ENCODE measurements around the gene ADGRV1. TPM values are rescaled to one million over a fixed set of nuclear protein-coding genes. Genes with fewer than 3 reads are reported as not detected.

Gene ADGRV1
- total RNA-seq, 4 donors from 2014 or later: 1.9 to 11.3 TPM; not detected in 2

- no peak overlapping the region for H3K27ac ChIP-seq
- H3K4me1 ChIP-seq: no peaks in the 10 kb centered on the region
- no peaks in the 10 kb centered on the region for H3K9me3 ChIP-seq
- H3K36me3 ChIP-seq: no peaks in the 10 kb centered on the region
- no peak for TF ChIP-seq POLR2A (IDR thresholded peaks at IDR 0.05)
- intact Hi-C loops (cut with DNase I; ENCODE audit: low total_unique reads): no loop called here
- no peak for DNase-seq
- H3K27me3 ChIP-seq: no peaks in the 10 kb centered on the region
- no peak overlapping the region for H3K4me3 ChIP-seq
Observed at GRCh38 chr5:90909940-90910339, 351.3 kb downstream of the ADGRV1 start.

GRCh38 chr5:90911169-90911568 lies 352.6 kb downstream of the ADGRV1 start:
- H3K36me3 ChIP-seq: no peaks in the 10 kb centered on the region
- no peak for TF ChIP-seq CTCF (IDR thresholded peaks at IDR 0.05)
- TF ChIP-seq POLR2A (IDR thresholded peaks at IDR 0.05): no peak
- H3K27ac ChIP-seq: peak overlapping the region in 1 of 2 donors; percentile 20
- intact Hi-C loops (cut with DNase I; ENCODE audit: low total_unique reads): no loop called here
- no peaks in the 10 kb centered on the region for H3K9me3 ChIP-seq
- H3K4me1 ChIP-seq: no peaks in the 10 kb centered on the region
- H3K4me3 ChIP-seq: no peak overlapping the region
- no peaks in the 10 kb centered on the region for H3K27me3 ChIP-seq
- no peak for DNase-seq

- Histone ChIP-seq H3K36me3 (no peaks in the 10 kb centered on the region), H3K27me3 (no peaks in the 10 kb centered on the region), H3K27ac (no peak overlapping the region), H3K9me3 (no peaks in the 10 kb centered on the region), H3K4me3 (no peak overlapping the region), H3K4me1 (no peaks in the 10 kb centered on the region)
- TF ChIP-seq CTCF (IDR thresholded peaks at IDR 0.05) (no peak), POLR2A (IDR thresholded peaks at IDR 0.05) (no peak)
- DNase-seq: no peak
- intact Hi-C loops (cut with DNase I; ENCODE audit: low total_unique reads): no loop called here
Observed at GRCh38 chr5:90912476-90912875, 353.9 kb downstream of the ADGRV1 start.

- H3K27ac ChIP-seq: no peak overlapping the region
- H3K27me3 ChIP-seq: no peaks in the 10 kb centered on the region
- no peaks in the 10 kb centered on the region for H3K4me1 ChIP-seq
- TF ChIP-seq POLR2A (IDR thresholded peaks at IDR 0.05) (no peak), CTCF (IDR thresholded peaks at IDR 0.05) (no peak)
- no peak for DNase-seq
- intact Hi-C loops (cut with DNase I; ENCODE audit: low total_unique reads): no loop called here
- H3K9me3 ChIP-seq: no peaks in the 10 kb centered on the region
- H3K4me3 ChIP-seq: no peak overlapping the region
- no peaks in the 10 kb centered on the region for H3K36me3 ChIP-seq
Observed at GRCh38 chr5:90915393-90915792, 356.8 kb downstream of the ADGRV1 start.

- Histone ChIP-seq H3K4me3 (no peak overlapping the region), H3K9me3 (no peaks in the 10 kb centered on the region), H3K36me3 (no peaks in the 10 kb centered on the region), H3K27ac (no peak overlapping the region), H3K4me1 (no peaks in the 10 kb centered on the region), H3K27me3 (no peaks in the 10 kb centered on the region)
- DNase-seq: no peak
- TF ChIP-seq CTCF (IDR thresholded peaks at IDR 0.05) (no peak), POLR2A (IDR thresholded peaks at IDR 0.05) (no peak)
- intact Hi-C loops (cut with DNase I; ENCODE audit: low total_unique reads): no loop called here
Observed at GRCh38 chr5:90916947-90917800, 358.6 kb downstream of the ADGRV1 start.
